ENCODE measurements around the gene HSD17B12.

HSD17B12 gene

GRCh38 chr11:43689167-43689566, 8.6 kb downstream of the HSD17B12 start:
- no peak for DNase-seq

GRCh38 chr11:43690929-43691725, 10.6 kb downstream of the HSD17B12 start:
- no peak for DNase-seq

- no peak for DNase-seq
Measured at GRCh38 chr11:43691806-43692205, 11.3 kb downstream of the HSD17B12 start.

GRCh38 chr11:43693069-43693468, 12.5 kb downstream of the HSD17B12 start:
- DNase-seq: no peak

GRCh38 chr11:43693731-43694130, 13.2 kb downstream of the HSD17B12 start:
- no peak for DNase-seq

GRCh38 chr11:43694477-43694876, 13.9 kb downstream of the HSD17B12 start:
- no peak for DNase-seq

GRCh38 chr11:43697679-43698078, 17.1 kb downstream of the HSD17B12 start:
- no peak for DNase-seq

- DNase-seq: no peak
Measured at GRCh38 chr11:43699870-43700269, 19.3 kb downstream of the HSD17B12 start.

GRCh38 chr11:43706631-43707030, 26.1 kb downstream of the HSD17B12 start:
- DNase-seq: no peak

- DNase-seq: no peak
Measured at GRCh38 chr11:43708776-43709175, 28.2 kb downstream of the HSD17B12 start.

- no peak for DNase-seq
Measured at GRCh38 chr11:43709689-43710088, 29.2 kb downstream of the HSD17B12 start.

GRCh38 chr11:43712676-43713075, 32.1 kb downstream of the HSD17B12 start:
- DNase-seq: no peak

GRCh38 chr11:43718373-43718772, 37.8 kb downstream of the HSD17B12 start:
- no peak for DNase-seq

GRCh38 chr11:43723617-43724016, 43.1 kb downstream of the HSD17B12 start:
- DNase-seq: no peak

- no peak for DNase-seq
Measured at GRCh38 chr11:43732225-43732624, 51.7 kb downstream of the HSD17B12 start.

- no peak for DNase-seq
Measured at GRCh38 chr11:43734256-43734655, 53.7 kb downstream of the HSD17B12 start.

- DNase-seq: no peak
Measured at GRCh38 chr11:43735115-43735514, 54.6 kb downstream of the HSD17B12 start.

GRCh38 chr11:43735961-43736360, 55.4 kb downstream of the HSD17B12 start:
- DNase-seq: no peak

- DNase-seq: no peak
Measured at GRCh38 chr11:43736502-43737200, 56.1 kb downstream of the HSD17B12 start.

GRCh38 chr11:43737201-43737590, 56.7 kb downstream of the HSD17B12 start:
- no peak for DNase-seq

- no peak for DNase-seq
Measured at GRCh38 chr11:43738600-43739409, 58.3 kb downstream of the HSD17B12 start.

GRCh38 chr11:43746670-43747069, 66.1 kb downstream of the HSD17B12 start:
- no peak for DNase-seq

- no peak for DNase-seq
Measured at GRCh38 chr11:43747130-43747802, 66.7 kb downstream of the HSD17B12 start.
